CD8-positive, alpha-beta memory T cell (primary cell): ENCODE results near the gene MED31. TPM values are rescaled to one million over a fixed set of nuclear protein-coding genes. Genes with fewer than 3 reads are reported as not detected.

Source experiments
- CTCF ChIA-PET: fragments of 350-600 bp; sonication (Branson Sonifier 250); formaldehyde crosslinking; loops from one replicate; lab custom pipeline; 2021; ENCODE audit warnings: antibody characterized with exemption; lab: Charles Lee
- POLR2A ChIA-PET: fragments of 350-600 bp; sonication (Branson Sonifier 250); formaldehyde crosslinking; loops from one replicate; lab custom pipeline; 2021; ENCODE audit warnings: antibody characterized with exemption; lab: Charles Lee
- DNase-seq, 5 donors: peaks; one replicate each; pipeline versions ENCODE4 v3.0.0 to v3.0.0-alpha.2; 2020 to 2022; ENCODE audit warnings: mixed read lengths in 1 of 5
- H3K27ac ChIP-seq: one replicate; pipeline ENCODE4 v1.7.0; 2013; ENCODE audit warnings: low read depth, mild to moderate bottlenecking, low read length, moderate library complexity
- H3K27me3 ChIP-seq: 2 replicates; pipeline ENCODE4 v1.7.0; 2013; ENCODE audit warnings: low read length, mild to moderate bottlenecking; ENCODE audit not compliant: insufficient read depth, poor library complexity, severe bottlenecking
- H3K36me3 ChIP-seq: 2 replicates; pipeline ENCODE4 v1.7.0; 2013; ENCODE audit warnings: mild to moderate bottlenecking, low read length, moderate library complexity; ENCODE audit not compliant: insufficient read depth
- H3K4me1 ChIP-seq: 2 replicates; pipeline ENCODE4 v1.7.0; 2013; ENCODE audit warnings: mild to moderate bottlenecking, low read length, moderate library complexity; ENCODE audit not compliant: insufficient read depth
- H3K4me3 ChIP-seq: 2 replicates; pipeline ENCODE4 v1.7.0; 2013; ENCODE audit warnings: mild to moderate bottlenecking, low read length
- H3K9me3 ChIP-seq: 2 replicates; pipeline ENCODE4 v1.7.0; 2013; ENCODE audit warnings: mild to moderate bottlenecking, low read length
- H3K27ac Mint-ChIP-seq, 8 donors: one replicate each; pipeline ENCODE4 v1.8.0; 2020 to 2021; ENCODE audit warnings: mixed read lengths in 8 of 8, mild to moderate bottlenecking in 6 of 8, inconsistent platforms in 3 of 8, moderate library complexity in 3 of 8
- H3K27me3 Mint-ChIP-seq, 2 donors: one replicate each; pipeline ENCODE4 v1.8.0; 2020 to 2021; ENCODE audit warnings: mixed read lengths in 2 of 2, mild to moderate bottlenecking in 1 of 2, moderate library complexity in 1 of 2
- H3K36me3 Mint-ChIP-seq, 3 donors: one replicate each; pipeline ENCODE4 v1.8.0; 2020 to 2021; ENCODE audit warnings: mixed read lengths in 3 of 3, inconsistent platforms in 1 of 3, mild to moderate bottlenecking in 1 of 3
- H3K4me1 Mint-ChIP-seq, 3 donors: one replicate each; pipeline ENCODE4 v1.8.0; 2020 to 2021; ENCODE audit warnings: mixed read lengths in 3 of 3, inconsistent platforms in 1 of 3, mild to moderate bottlenecking in 1 of 3
- H3K4me3 Mint-ChIP-seq, 7 donors: one replicate each; pipeline ENCODE4 v1.8.0; 2020 to 2021; ENCODE audit warnings: mixed read lengths in 7 of 7, mild to moderate bottlenecking in 6 of 7, moderate library complexity in 4 of 7, inconsistent platforms in 2 of 7
- H3K9me3 Mint-ChIP-seq, 5 donors: one replicate each; pipeline ENCODE4 v1.8.0; 2020 to 2022; ENCODE audit warnings: mixed read lengths in 5 of 5, mild to moderate bottlenecking in 3 of 5, moderate library complexity in 2 of 5, inconsistent platforms in 1 of 5
- polyA plus RNA-seq: library from polyadenylated mRNA; unstranded; fragments of 300-500 nt; fragmentation: Illumina TruSeq; gene quantifications from one replicate; pipeline ENCODE4 v1.2.3, GENCODE V29; 2021
- total RNA-seq, 2 experiments: library from RNA; stranded (reverse); gene quantifications; one replicate each; pipeline ENCODE4 v1.2.3, GENCODE V29; 2021

MED31 gene
- total and polyA plus RNA-seq, 3 experiments from 2014 or later: 24.8 to 36.5 (median 29.5) TPM

GRCh38 chr17:6643451-6644125, 7.8 kb downstream of the MED31 start:
- peak overlapping the region in 6 of 8 donors; percentile 36 to 95 (median 65) for H3K27ac Mint-ChIP-seq
- H3K4me3 Mint-ChIP-seq: peak overlapping the region in 1 of 7 donors; percentile 51
- peaks cover 0 to 3% of the 10 kb centered on the region in 2 donors for H3K27me3 Mint-ChIP-seq
- no peaks in the 10 kb centered on the region for H3K27me3 ChIP-seq
- peaks cover 20% of the 10 kb centered on the region for H3K36me3 ChIP-seq
- POLR2A ChIA-PET: no interaction called here
- H3K4me3 ChIP-seq: no peak overlapping the region
- peaks cover 43 to 83% (median 69%) of the 10 kb centered on the region in 3 donors for H3K4me1 Mint-ChIP-seq
- no peak for DNase-seq
- no peaks in the 10 kb centered on the region for H3K9me3 ChIP-seq
- CTCF ChIA-PET: no interaction called here
- peaks cover 0 to 71% (median 11%) of the 10 kb centered on the region in 3 donors for H3K36me3 Mint-ChIP-seq
- H3K9me3 Mint-ChIP-seq: no peaks in the 10 kb centered on the region
- no peak overlapping the region for H3K27ac ChIP-seq
- H3K4me1 ChIP-seq: peaks cover 33% of the 10 kb centered on the region

- Mint-ChIP-seq H3K4me3 (peak overlapping the region; percentile 4 to 94 (median 58)), H3K36me3 (peaks cover 0 to 61% (median 8%) of the 10 kb centered on the region in 3 donors), H3K27ac (peak overlapping the region; percentile 20 to 98 (median 74)), H3K4me1 (peaks cover 40 to 83% (median 69%) of the 10 kb centered on the region in 3 donors), H3K27me3 (peaks cover 0 to 3% of the 10 kb centered on the region in 2 donors), H3K9me3 (no peaks in the 10 kb centered on the region)
- Histone ChIP-seq H3K27me3 (no peaks in the 10 kb centered on the region), H3K4me1 (peaks cover 29% of the 10 kb centered on the region), H3K9me3 (no peaks in the 10 kb centered on the region), H3K4me3 (no peak overlapping the region), H3K27ac (no peak overlapping the region), H3K36me3 (peaks cover 12% of the 10 kb centered on the region)
- ChIA-PET CTCF (interaction anchor here (1.6 kb wide), 1 partner anchor 9 kb away, joined by 7 read pairs; the partner anchor contains the start of genes C17orf100 and MED31), POLR2A (interaction anchor here (1.6 kb wide), 1 partner anchor 11 kb away, joined by 3 read pairs; no protein-coding TSS in a partner anchor)
- no peak for DNase-seq
Measured at GRCh38 chr17:6642592-6642991, 8.8 kb downstream of the MED31 start.

GRCh38 chr17:6641247-6641863, 10.1 kb downstream of the MED31 start:
- H3K4me3 Mint-ChIP-seq: peak overlapping the region; percentile 93 to 96 (median 95)
- H3K27ac Mint-ChIP-seq: peak overlapping the region; percentile 95 to 99 (median 98)
- H3K27me3 ChIP-seq: no peaks in the 10 kb centered on the region
- CTCF ChIA-PET: interaction anchor here (1.3 to 1.6 kb wide), 3 partner anchors 10 to 168 kb away, joined by 3 to 7 read pairs (median 4); partner anchors contain the start of genes C17orf100 and MED31
- DNase-seq: peak in 1 of 5 donors; percentile 39
- H3K36me3 ChIP-seq: peaks cover 9% of the 10 kb centered on the region
- peaks cover 43 to 71% (median 60%) of the 10 kb centered on the region in 3 donors for H3K4me1 Mint-ChIP-seq
- no peaks in the 10 kb centered on the region for H3K9me3 Mint-ChIP-seq
- peaks cover 0 to 49% (median 8%) of the 10 kb centered on the region in 3 donors for H3K36me3 Mint-ChIP-seq
- H3K27me3 Mint-ChIP-seq: peaks cover 0 to 3% of the 10 kb centered on the region in 2 donors
- peak overlapping the region; percentile 82 for H3K27ac ChIP-seq
- H3K4me1 ChIP-seq: peaks cover 25% of the 10 kb centered on the region
- H3K4me3 ChIP-seq: peak overlapping the region; percentile 66
- H3K9me3 ChIP-seq: no peaks in the 10 kb centered on the region
- POLR2A ChIA-PET: interaction anchor here (0.6 to 1.6 kb wide), 4 partner anchors 10 to 1056 kb away, joined by 3 to 11 read pairs (median 3); partner anchors contain the start of genes C17orf100 and MED31

GRCh38 chr17:6640536-6641246, 10.7 kb downstream of the MED31 start, which contains the start of the genes KIAA0753 and TXNDC17:
KIAA0753 (minus strand) TSS chr17:6640711; CDS start chr17:6635103, 5,608 bp downstream.
TXNDC17 (plus strand) TSS chr17:6641060; CDS start chr17:6641083, 23 bp downstream.
- H3K36me3 Mint-ChIP-seq: peaks cover 0 to 42% (median 5%) of the 10 kb centered on the region in 3 donors
- ChIA-PET CTCF (interaction anchor here (1.2 to 1.6 kb wide), 4 partner anchors 10 to 168 kb away, joined by 3 to 7 read pairs (median 4); partner anchors contain the start of genes C17orf100 and MED31), POLR2A (interaction anchor here (0.7 to 2.1 kb wide), 4 partner anchors 10 to 1056 kb away, joined by 3 to 11 read pairs (median 6); partner anchors contain the start of genes C17orf100 and MED31)
- H3K9me3 ChIP-seq: no peaks in the 10 kb centered on the region
- peaks cover 25% of the 10 kb centered on the region for H3K4me1 ChIP-seq
- H3K4me3 ChIP-seq: peak within 1 kb of the TSS; percentile 66
- no peaks in the 10 kb centered on the region for H3K27me3 ChIP-seq
- peaks cover 0 to 3% of the 10 kb centered on the region in 2 donors for H3K27me3 Mint-ChIP-seq
- H3K4me1 Mint-ChIP-seq: peaks cover 38 to 64% (median 54%) of the 10 kb centered on the region in 3 donors
- H3K36me3 ChIP-seq: peaks cover 9% of the 10 kb centered on the region
- H3K27ac Mint-ChIP-seq: peak within 1 kb of the TSS; percentile 95 to 99 (median 98)
- peak within 1 kb of the TSS; percentile 93 to 96 (median 95) for H3K4me3 Mint-ChIP-seq
- DNase-seq: peak; percentile 84 to 93 (median 89)
- peak within 1 kb of the TSS; percentile 82 for H3K27ac ChIP-seq
- no peaks in the 10 kb centered on the region for H3K9me3 Mint-ChIP-seq

GRCh38 chr17:6639586-6640535, 11.5 kb downstream of the MED31 start:
- Histone ChIP-seq H3K9me3 (no peaks in the 10 kb centered on the region), H3K36me3 (peaks cover 3% of the 10 kb centered on the region), H3K4me3 (peak overlapping the region; percentile 66), H3K27me3 (no peaks in the 10 kb centered on the region), H3K4me1 (peaks cover 25% of the 10 kb centered on the region), H3K27ac (peak overlapping the region; percentile 82)
- Mint-ChIP-seq H3K9me3 (no peaks in the 10 kb centered on the region), H3K4me3 (peak overlapping the region; percentile 93 to 96 (median 95)), H3K36me3 (peaks cover 0 to 39% (median 3%) of the 10 kb centered on the region in 3 donors), H3K27me3 (peaks cover 0 to 3% of the 10 kb centered on the region in 2 donors), H3K27ac (peak overlapping the region; percentile 84 to 99 (median 98)), H3K4me1 (peaks cover 36 to 61% (median 47%) of the 10 kb centered on the region in 3 donors)
- peak in 2 of 5 donors; percentile 34 to 51 for DNase-seq
- ChIA-PET CTCF (interaction anchor here (1.2 kb wide), 1 partner anchor 167 kb away, joined by 3 read pairs; no protein-coding TSS in a partner anchor), POLR2A (interaction anchor here (2.1 kb wide), 1 partner anchor 11 kb away, joined by 9 read pairs; the partner anchor contains the start of genes C17orf100 and MED31)

GRCh38 chr17:6639014-6639585, 12.3 kb downstream of the MED31 start:
- H3K9me3 Mint-ChIP-seq: no peaks in the 10 kb centered on the region
- Histone ChIP-seq H3K36me3 (no peaks in the 10 kb centered on the region), H3K27me3 (no peaks in the 10 kb centered on the region), H3K4me3 (peak overlapping the region; percentile 66), H3K4me1 (peaks cover 25% of the 10 kb centered on the region), H3K27ac (peak overlapping the region; percentile 82), H3K9me3 (no peaks in the 10 kb centered on the region)
- H3K4me1 Mint-ChIP-seq: peaks cover 36 to 56% (median 46%) of the 10 kb centered on the region in 3 donors
- POLR2A ChIA-PET: interaction anchor here (2.1 kb wide), 1 partner anchor 12 kb away, joined by 9 read pairs; the partner anchor contains the start of genes C17orf100 and MED31
- H3K36me3 Mint-ChIP-seq: peaks cover 0 to 38% (median 6%) of the 10 kb centered on the region in 3 donors
- DNase-seq: no peak
- peaks cover 0 to 3% of the 10 kb centered on the region in 2 donors for H3K27me3 Mint-ChIP-seq
- H3K27ac Mint-ChIP-seq: peak overlapping the region; percentile 24 to 99 (median 98)
- H3K4me3 Mint-ChIP-seq: peak overlapping the region; percentile 93 to 96 (median 95)
- CTCF ChIA-PET: no interaction called here
